GM21390 (cell line): Measurements from ENCODE around the gene IRF2.
A peak's percentile ranks its signal among the peaks of the same experiment; 100 is the strongest.

ENCODE experiments used
- ATAC-seq: cut with Tn5 transposase; IDR thresholded peaks from one replicate; pipeline ENCODE4 v1.9.1; 2021; ENCODE audit not compliant: unreplicated experiment

The IRF2 gene

DNA sequence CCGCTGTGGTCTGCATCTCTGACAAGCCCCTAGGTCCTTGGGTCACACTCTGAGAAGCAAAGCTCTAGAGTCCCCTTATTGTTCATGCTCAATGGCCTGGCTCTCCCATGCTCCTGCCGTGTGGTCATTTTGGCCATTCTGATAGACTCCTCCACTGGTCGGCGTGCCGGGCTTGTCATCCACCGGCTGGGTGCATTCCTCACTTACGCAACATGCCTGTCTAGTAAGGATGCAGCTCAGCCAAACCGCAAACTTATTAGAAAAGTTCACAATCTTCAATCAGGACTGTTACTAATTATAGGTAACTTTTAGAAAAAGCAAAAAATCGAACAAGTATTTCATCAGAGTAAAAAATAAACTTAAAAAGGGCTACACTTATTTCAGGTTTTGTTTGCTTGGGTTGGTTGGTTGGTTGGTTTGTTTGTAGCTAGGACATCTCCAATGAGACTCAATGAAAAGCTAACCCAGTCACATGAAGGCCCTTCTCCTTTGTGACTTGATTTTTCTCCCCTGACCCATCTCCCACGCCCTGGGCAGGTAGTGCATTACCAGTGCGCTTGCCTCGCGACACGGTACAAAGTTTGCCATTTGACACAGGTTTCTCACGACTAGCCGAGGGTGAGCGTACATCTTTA, 41.0 kb downstream of the IRF2 start:
- ATAC-seq = no peak

DNA sequence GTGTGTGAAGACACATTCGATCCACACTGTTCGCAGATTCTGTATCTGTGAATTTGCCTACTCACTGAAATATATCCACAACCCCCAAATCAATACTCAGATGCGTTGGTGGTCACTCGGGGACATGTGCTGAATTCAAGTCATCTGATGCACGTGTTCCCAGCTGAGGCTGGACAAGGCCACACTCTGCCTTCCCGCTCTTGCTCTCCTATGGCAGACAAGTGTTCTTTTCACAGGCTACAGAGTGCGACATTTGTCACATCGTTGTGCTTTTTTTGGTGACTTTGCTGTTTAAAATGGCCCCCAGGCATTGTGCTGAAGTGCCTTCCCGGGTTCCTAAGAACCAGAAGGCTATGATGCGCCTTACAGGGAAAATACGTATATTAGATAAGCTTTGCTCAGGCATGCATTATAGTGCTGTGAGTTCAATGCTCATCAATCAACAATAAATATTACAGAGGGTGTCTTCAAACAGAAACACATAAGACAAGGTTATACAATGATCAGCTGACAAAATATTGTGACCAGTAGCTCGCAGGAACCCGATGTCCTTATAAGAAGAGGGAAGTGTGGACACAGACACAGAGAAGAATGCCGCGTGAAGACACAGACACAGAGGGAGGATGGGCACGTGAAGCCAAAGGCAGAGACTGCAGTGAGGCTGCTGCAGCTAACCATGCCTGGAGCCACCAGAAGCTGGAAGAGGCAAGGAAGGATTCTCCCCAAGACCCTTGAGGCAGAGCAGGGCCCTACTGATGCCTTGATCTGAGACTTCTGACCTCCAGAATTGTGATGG, 42.0 kb downstream of the IRF2 start:
- no peak for ATAC-seq

DNA sequence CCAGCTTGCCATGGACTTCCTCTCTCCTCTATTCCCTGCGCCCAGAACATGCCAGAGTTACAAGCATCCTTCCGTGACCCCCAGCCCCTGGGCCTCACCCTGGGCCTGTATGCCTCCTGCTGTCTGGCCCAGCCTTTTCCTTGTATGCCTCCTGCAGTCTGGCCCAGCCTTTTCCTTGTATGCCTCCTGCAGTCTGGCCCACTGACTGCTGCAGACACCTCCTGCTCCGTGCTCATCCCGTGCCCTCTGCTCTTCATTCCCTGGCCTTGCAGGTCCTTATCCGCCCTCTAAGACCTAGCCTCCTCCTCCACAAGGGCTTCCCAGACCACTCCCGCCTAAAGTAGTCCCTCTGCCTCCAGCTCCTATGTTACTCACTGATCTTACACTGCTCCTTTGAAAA, 44.2 kb downstream of the IRF2 start:
- ATAC-seq = no peak

DNA sequence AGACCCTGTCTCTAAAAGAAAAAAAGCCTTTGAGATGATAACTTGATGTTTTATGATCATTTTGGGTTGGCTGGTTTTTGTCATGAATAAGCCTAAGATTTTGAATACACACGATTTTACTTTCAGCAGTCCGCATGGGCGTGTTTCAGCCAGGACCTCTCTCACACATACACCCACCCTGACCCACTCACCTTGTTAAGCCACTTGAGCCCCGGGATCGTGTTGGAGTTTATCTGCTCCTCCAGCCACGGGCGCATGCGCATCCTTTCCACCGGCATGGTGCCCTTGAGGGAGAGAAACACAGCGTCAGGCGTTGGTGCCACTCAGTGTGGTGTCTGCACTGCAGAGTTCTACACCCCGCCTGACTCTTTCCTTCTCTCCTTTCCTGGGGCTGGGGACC, 45.6 kb downstream of the IRF2 start:
- ATAC-seq = no peak

DNA sequence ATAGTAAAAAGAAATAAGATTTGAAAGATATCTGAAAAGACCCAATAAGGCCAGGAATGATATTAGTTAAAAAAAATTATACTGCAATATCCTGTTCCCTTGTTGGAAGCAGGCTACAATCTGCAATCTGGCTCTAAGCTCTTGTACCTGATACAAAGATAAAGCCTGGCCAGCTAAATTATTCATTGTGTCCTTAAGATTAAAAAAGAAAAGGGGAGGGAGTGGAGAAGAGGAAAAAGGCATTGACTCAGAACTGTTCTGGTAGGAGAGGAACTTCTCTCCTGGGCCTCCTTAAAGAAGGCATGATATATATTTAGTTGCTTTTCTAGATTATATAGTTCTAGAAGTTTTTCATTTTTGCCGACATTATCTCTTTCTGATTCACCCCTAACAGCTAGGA, 46.7 kb downstream of the IRF2 start:
- no peak for ATAC-seq

DNA sequence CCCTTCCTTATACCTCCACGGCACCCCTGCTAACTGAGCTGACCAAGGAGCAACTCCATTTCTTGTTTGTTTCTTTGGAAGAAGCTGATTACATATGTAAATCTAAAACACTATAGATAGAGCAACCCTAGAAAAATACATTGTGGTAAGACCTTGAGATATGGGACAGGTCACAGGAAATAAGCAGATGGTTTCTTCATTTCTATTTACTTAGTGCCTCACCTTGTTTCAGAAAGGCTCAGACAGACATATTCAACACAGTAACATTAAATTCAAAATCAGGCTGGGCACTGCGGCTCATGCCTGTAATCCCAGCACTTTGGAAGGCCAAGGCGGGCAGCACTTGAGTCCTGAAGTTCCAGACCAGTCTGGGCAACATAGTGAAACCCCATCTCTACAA, 47.3 kb downstream of the IRF2 start:
- ATAC-seq = no peak

DNA sequence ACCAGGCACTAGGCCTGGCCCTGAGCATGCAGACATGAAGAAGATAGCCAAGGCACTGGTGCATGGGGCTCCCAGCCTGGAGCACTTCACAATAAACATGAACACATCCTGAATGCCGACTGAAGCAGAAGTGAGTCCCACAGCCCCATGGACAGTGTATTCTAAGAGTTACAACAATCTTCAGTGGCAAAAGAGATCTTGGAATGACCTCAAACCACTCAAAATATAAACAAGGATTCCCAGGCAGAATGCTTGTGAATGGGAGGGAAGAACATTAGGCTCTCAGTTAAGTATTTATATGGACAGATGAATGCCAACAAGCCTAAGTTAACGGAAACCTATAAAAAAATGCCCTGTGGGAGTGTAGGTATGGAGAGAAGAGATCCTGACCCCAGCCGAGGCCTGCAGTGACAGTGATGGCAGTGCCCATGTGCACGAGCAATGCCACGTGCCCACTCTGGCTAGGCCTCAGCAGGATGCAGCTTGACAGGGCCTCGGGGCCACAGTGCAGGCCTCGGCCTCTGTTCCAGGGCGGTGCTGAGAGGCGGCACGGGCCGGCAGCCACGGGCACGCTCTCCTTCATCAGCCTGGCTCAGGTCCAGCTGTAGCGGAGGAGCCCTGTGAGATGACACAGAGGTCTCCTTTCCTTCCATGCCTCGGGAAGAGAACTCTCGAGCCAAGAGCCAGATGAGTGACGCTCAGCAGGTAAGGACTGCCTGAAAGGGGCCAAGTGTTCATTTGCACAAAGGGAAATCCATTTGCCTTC, 49.2 kb downstream of the IRF2 start:
- no peak for ATAC-seq

DNA sequence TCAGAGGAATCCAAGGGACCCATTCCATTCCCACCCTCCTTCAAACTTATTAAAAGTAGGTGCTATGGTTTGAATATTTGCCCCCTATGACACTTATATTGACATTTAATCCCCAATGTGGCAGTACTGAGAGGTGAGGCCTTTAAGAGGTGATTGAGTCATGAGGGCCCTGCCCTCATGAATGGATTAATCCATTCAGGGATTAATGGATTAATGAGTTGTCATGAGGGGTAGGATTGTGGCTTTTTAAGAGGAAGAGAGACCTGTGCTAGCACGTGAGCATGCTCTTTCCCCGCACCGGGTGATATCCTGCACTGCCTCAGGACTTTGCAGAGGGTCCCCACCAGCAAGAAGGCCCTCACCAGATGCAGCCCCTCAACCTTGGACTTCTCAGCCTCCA, 50.1 kb downstream of the IRF2 start:
- ATAC-seq = no peak

DNA sequence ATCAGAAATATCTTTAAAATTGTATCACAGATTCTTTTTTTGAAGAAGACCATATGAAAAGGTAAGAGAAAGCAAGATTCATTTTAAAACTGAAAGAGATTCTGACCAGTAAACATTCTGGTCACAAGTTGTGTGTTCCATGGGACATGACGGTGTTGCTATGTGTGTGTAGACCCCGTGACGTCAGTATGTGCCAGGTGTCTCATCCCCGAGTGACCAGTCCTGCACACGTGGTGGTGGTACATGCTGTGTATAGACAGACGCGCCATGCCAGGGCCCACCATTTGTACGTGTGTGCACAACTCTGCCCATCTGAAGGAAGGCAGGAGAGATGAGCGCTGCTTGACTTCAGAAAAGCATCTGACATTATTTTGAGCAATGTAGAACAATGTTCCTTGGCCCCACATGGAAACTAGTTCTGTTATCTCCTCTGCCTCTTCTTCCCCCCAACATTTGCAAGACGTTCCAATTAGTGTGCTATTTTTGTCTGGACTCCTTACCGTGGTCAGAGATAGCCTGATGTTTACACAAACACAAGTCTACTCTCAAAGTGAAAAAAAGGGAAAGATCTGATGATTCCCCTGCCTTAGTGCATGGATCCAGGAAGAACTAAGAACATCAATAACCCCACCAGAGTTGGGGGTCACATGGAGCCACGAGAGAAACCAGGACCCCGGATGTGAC, 51.2 kb downstream of the IRF2 start:
- ATAC-seq = no peak

DNA sequence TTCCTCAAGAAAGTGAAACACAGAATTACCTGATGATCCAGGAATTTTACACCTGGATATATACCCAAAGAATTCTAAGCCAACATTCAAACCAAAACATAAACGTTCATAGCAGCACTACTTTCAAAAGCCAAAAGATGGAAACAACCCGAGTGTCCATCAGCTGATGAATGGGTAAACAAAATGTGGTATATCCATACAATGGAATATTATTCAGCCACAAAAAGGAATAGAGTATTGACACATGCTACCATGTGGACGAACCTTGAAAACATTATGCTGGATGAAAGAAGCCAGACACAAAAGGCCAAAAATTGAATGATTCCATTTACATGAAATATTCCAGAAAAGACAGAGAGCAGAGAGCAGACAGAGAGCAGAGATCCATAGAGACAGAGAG, 52.0 kb downstream of the IRF2 start:
- no peak for ATAC-seq

DNA sequence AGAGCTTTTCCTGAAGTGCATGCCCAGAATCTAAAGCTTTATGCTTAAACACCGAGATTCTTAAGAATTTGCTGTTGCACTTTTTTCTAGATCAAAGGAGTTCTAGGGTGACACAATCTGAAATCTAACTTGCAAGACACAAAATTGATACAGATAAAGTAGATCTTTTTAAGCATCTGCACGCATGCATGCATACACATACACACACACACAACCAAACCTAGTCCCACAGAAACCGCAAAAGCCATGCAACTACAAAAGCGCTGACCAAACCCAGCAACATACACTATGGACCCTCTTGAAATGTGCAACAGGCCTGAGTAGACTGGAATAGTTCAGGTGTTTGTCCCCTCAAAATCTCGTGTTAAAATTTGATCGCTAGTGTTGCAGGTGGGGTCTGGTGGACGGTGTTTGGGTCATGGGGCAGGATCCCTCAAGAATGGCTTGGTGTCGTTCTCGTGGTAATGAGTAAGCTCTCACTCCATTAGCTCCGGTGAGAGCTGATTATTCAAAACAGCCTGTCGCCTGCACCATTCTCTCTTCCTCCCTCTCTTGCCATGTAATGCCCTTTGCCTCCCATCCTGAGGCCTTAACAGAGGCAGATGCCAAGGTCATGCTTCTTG, 52.7 kb downstream of the IRF2 start:
- ATAC-seq = no peak

DNA sequence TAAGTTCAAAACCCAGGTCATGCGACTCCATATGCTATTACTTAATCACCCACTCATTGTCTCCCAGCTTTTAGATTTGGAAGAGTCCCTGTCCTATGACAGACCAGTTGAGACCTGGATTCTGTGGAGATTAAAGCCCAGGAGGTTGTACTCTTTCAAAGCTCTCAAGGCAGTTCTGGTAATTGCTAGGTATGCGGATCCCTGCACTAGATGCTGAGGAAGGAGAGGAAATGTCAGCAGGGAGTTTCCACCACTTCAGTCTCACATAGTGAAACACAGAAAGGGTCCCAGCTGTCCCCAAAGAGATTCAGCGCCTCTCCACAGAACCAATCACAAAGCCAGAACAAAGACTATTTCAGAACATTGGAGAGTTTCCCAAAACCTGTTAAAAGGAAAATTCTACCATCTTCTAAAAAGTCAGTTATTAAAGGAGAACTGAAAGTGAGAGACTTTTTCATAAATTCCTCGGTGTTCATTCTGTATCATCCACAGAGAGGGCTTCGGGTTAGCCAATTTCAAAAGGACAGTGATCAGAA, 53.4 kb downstream of the IRF2 start:
- peak; percentile 49 for ATAC-seq

DNA sequence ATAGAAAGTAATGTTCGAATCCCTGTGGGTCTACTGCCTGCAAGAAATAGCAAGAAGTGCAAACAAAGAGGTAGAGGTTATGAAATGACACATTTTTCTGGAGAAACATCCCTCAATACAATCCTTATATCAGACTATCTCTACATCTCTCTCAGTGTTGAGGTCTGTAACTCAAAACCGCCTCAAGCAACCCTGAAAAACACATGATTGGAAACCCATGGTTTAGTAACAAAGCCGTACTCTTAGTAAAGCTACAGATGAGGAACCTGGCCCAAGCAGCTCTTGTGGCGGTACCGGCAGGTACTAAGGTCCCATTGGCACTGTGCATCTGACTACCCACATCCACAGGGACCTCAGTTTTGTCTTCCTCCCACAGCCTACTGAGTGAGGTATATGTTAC, 53.9 kb downstream of the IRF2 start:
- no peak for ATAC-seq

DNA sequence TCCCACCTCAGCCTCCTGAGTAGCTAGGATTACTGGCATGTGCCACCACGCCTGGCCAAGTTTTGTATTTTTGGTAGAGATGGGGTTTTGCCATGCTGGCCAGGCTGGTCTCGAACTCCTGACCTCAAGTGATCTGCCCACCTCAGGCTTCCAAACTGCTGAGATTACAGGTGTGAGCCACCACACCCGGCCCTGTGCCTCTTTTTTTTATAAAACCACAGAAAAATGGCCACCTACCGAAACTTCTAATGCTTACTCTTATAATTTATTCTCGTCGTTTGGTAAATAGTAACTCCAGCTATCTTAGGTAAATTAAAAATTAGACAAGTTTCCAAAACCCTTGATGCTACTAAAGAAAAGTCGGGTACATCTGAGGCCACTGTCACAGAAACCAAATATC, 54.4 kb downstream of the IRF2 start:
- no peak for ATAC-seq

DNA sequence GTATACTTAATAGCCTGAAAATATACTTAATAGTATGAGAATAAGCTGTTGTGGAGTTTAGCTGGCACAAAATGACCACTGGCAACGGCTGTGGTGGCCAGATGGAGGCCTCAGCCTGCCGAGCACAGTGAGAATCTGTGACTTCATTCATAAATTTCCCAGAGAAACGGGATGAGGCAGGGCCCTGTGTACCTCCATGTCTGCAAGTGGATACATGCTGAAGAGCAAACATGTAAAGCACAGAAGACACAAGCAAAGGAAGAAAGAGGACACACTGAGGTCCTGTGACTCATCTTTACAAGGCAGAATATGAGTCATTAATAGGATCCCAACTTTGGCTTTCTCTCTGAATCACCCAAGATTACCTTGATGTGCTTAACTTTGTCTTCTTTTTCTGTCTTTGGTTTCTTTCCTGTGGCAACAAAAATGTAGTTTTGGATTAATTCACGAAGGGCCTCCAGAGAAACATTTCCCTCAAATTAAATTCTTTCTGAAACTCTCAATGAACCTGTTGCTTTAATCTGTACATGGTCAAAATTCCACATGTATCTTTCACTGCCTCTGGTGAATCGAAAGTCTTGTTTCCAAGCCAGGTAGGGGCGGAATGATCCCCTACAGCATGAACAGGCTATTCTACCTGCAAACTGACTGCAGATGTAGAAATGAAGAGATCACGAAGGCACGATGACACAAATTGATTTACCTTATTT, 56.4 kb downstream of the IRF2 start:
- peak; percentile 43 for ATAC-seq

DNA sequence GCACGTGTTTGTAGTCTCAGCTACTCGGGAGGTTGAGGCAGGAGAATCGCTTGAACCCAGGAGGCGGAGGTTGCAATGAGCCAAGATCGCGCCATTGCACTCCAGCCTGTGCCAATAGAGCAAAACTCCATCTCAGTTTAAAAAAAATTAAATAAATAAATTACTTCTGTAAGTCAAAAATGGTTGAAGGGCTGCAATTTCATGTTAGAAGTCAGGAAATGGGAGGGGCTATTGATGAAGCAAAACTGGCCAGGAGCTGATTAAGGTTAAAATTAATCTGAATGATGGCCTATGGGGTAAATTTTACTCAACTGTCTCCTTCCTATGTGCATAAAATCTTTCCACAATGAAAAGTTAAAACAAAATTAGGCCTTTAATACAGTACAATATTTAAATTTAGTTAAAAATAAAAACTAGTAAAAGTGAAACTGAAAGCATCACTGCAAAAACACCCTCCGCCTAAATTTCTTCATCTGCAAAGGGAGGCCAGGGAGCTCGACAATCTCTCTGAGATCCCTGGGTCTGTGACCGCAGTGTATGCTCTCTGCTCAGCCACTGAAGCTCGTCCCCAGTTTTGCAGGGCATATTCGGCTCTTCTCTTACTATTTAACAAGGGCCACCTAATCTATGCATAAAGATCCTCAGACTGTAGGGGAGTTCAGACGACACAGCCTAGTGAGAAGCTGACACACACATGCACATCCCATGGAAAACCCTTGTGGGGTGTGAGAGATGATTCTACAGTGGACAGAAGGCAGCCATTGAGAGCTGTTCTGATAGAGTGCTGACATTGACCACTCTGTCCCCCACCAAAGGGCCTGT, 57.2 kb downstream of the IRF2 start:
- peak; percentile 52 for ATAC-seq

DNA sequence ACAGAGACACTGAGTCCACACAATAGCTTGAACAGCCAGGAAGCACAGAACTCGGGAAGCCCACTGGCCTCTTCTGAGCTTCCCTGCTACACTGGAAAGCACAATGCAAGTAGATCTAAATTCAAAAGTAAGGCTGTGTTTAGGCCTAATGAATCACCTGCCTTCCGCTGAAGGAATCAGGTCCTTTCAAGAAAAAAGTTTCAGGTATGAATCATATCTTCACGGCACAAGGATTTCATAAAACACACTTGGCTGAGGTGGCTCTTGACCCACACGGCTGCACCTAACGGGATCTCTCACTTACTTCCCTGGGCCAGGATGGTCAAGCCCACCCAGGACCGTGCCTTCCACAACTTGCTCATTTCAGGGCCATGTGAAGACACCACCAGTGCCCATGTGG, 59.3 kb downstream of the IRF2 start:
- ATAC-seq = no peak

DNA sequence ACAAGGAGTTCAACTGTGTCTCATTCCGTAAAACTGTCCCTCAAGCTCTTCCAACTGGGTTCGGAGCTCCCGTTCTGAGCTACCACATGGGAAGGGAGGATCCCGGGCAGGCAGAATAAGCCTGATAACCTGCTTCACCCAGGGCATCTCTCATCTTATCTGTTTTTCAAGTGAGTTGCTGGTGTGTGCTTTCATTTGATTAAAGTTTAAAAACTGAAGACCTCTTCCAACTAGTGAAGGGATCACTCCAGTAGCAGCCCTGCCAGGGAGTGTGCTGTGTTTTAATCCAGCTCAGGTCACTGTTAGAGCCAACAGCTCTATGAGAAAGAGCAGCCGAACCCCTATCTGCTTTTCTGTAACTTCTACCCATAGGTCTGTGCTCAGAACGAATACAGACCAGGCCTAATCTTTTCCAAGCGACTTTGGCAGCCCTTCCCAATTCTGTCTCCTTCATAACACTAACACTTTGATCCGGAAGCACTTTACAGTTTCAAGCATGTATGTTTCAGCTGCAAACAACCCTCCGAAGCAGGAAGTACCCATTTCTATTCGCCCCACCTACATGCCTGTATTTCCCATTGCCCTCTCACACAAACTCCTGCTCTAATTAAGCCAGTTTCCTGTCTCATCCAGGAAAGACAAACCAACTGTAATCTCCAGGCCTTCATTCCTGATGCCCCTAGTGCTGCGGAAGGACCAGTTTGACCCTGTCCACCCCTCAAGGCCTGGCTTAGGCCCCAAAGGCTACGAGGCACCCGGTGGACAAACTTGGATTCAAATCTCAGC, 60.9 kb downstream of the IRF2 start:
- no peak for ATAC-seq

DNA sequence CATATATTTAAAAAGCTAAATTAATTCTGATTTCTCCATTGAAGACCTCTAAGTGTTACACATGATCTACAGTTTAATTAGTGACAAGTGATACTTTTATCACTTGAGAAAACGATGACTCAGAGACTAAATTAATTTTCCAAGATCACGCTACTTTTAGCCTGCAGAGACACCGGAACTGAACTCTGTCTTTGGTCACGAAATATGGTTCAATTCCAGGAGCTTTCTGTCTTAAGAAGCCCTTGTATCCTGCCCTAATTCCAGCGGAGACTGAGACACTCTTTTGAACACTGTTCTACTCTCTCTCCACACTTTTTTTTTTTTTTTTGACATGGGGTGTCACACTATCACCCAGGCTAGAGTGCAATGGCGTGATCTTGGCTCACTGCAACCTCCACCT, 63.6 kb downstream of the IRF2 start:
- ATAC-seq = no peak
